B cell (primary cell): Measurements from ENCODE around the gene TMEM214. TPM values are rescaled to one million over a fixed set of nuclear protein-coding genes. Genes with fewer than 3 reads are reported as not detected.

Source experiments
- ATAC-seq: fragments of 200-7000 bp; cut with Tn5 transposase; one replicate; pipeline ENCODE4 v1.10.0; 2021; ENCODE audit warnings: low read depth, mild to moderate bottlenecking, moderate number of reproducible peaks, moderate library complexity
- CTCF ChIA-PET: fragments of 350-600 bp; sonication (Branson Sonifier 250); formaldehyde crosslinking; loops from one replicate; lab custom pipeline; 2021; ENCODE audit warnings: antibody characterized with exemption, inconsistent platforms; lab: Charles Lee
- POLR2A ChIA-PET: fragments of 350-600 bp; sonication (Branson Sonifier 250); formaldehyde crosslinking; loops from one replicate; lab custom pipeline; 2021; ENCODE audit warnings: antibody characterized with exemption; lab: Charles Lee
- DNase-seq: peaks from one replicate; pipeline ENCODE4 v3.0.0; 2013
- H2AFZ ChIP-seq: 2 replicates; pipeline ENCODE4 v1.6.1; 2012; ENCODE audit warnings: mild to moderate bottlenecking, low read depth, low read length; ENCODE audit not compliant: insufficient read depth, poor library complexity, severe bottlenecking
- H3K27ac ChIP-seq, 2 donors: 1 replicate in 1 of 2; 2 replicates in 1 of 2; pipeline ENCODE4 v1.5.1; 2012 to 2013; ENCODE audit warnings: low read length in 2 of 2, mild to moderate bottlenecking in 2 of 2, moderate library complexity in 1 of 2
- H3K27me3 ChIP-seq, 4 experiments: fragments of 200-600 bp in 1 of 4; sonication (generic) in 1 of 4; replicated peaks in 1 of 4; 1 replicate in 2 of 4; 2 replicates in 2 of 4; pipeline versions ENCODE4 v1.6.1 to v1.7.0; 2013 to 2016; ENCODE audit warnings: low read length in 3 of 4, mild to moderate bottlenecking in 2 of 4, mixed read lengths in 1 of 4, moderate library complexity in 1 of 4; ENCODE audit not compliant: insufficient read depth in 4 of 4, control insufficient read depth in 3 of 4; ENCODE audit errors: control extremely low read depth in 1 of 4
- H3K36me3 ChIP-seq, 2 experiments: replicated peaks in 1 of 2; 1 replicate in 1 of 2; 2 replicates in 1 of 2; pipeline versions ENCODE4 v1.6.1 to v1.7.1; 2013; ENCODE audit warnings: low read length in 1 of 2; ENCODE audit not compliant: insufficient read depth in 2 of 2, control insufficient read depth in 1 of 2; ENCODE audit errors: control extremely low read depth in 1 of 2, extremely low read depth in 1 of 2
- H3K4me1 ChIP-seq, 2 donors: fragments of 200-600 bp in 1 of 2; sonication (generic) in 1 of 2; 1 replicate in 1 of 2; 2 replicates in 1 of 2; pipeline versions ENCODE4 v1.5.1 to v1.6.1; 2013 to 2017; ENCODE audit warnings: low read length in 2 of 2; ENCODE audit not compliant: control insufficient read depth in 2 of 2, insufficient read depth in 2 of 2
- H3K4me2 ChIP-seq: replicated peaks from 2 replicates; pipeline ENCODE3; 2012; ENCODE audit warnings: mild to moderate bottlenecking, low read depth, low read length; ENCODE audit not compliant: poor library complexity, severe bottlenecking
- H3K4me3 ChIP-seq, 5 experiments: fragments of 200-600 bp in 1 of 5; sonication (generic) in 1 of 5; 1 replicate in 3 of 5; 2 replicates in 2 of 5; pipeline versions ENCODE4 v1.5.1 to v1.7.0; 2011 to 2016; ENCODE audit warnings: low read length in 4 of 5, mild to moderate bottlenecking in 4 of 5, low read depth in 2 of 5, control low read depth in 1 of 5, moderate library complexity in 1 of 5; ENCODE audit not compliant: insufficient read depth in 1 of 5; ENCODE audit errors: control extremely low read depth in 1 of 5, extremely low read depth in 1 of 5
- H3K79me2 ChIP-seq: fragments of 200-600 bp; sonication (generic); one replicate; pipeline ENCODE4 v1.6.0; 2016; ENCODE audit warnings: low read length; ENCODE audit not compliant: control insufficient read depth, insufficient read depth
- H3K9ac ChIP-seq: fragments of 200-600 bp; sonication (generic); 2 replicates; pipeline ENCODE4 v1.6.1; 2017; ENCODE audit warnings: mild to moderate bottlenecking, low read length, moderate library complexity
- H3K9me3 ChIP-seq, 3 donors: one replicate each; pipeline versions ENCODE4 v1.6.1 to v1.7.1; 2013; ENCODE audit warnings: low read length in 2 of 3; ENCODE audit not compliant: control insufficient read depth in 2 of 3, insufficient read depth in 1 of 3; ENCODE audit errors: control extremely low read depth in 1 of 3
- H4K20me1 ChIP-seq: 2 replicates; pipeline ENCODE4 v1.6.0; 2012; ENCODE audit warnings: mild to moderate bottlenecking, low read length; ENCODE audit not compliant: insufficient read depth, control insufficient read depth, poor library complexity, severe bottlenecking
- H3K27ac Mint-ChIP-seq: one replicate; pipeline ENCODE4 v1.8.0; 2021; ENCODE audit warnings: mixed read lengths
- H3K27me3 Mint-ChIP-seq: one replicate; pipeline ENCODE4 v1.8.0; 2021; ENCODE audit warnings: mixed read lengths
- H3K4me1 Mint-ChIP-seq: one replicate; pipeline ENCODE4 v1.8.0; 2021; ENCODE audit warnings: mixed read lengths
- H3K4me3 Mint-ChIP-seq: one replicate; pipeline ENCODE4 v1.8.0; 2021; ENCODE audit warnings: mixed read lengths
- H3K9me3 Mint-ChIP-seq: one replicate; pipeline ENCODE4 v1.8.0; 2022; ENCODE audit warnings: mixed read lengths; ENCODE audit not compliant: insufficient read depth
- EZH2 ChIP-seq: IDR thresholded peaks from 2 replicates; pipeline ENCODE4 v1.6.1; 2012; ENCODE audit warnings: borderline replicate concordance, low read depth, mild to moderate bottlenecking, moderate library complexity, low read length; ENCODE audit not compliant: insufficient read depth, poor library complexity, severe bottlenecking
- WGBS: methylation state at CpG from one replicate; pipeline ENCODE4 v1.1.5; 2013; ENCODE audit warnings: missing lambda C conversion rate; ENCODE audit not compliant: insufficient coverage; 5-methylcytosine and 5-hydroxymethylcytosine counted together
- intact Hi-C: fragments of 100-400 bp; cut with micrococcal nuclease; formaldehyde crosslinking; loops from one replicate; pipeline ENCODE4 v1.10.0; 2022
- polyA plus RNA-seq: library from polyadenylated mRNA; depleted of rRNA; stranded (reverse); fragments of >200 nt; gene quantifications from 2 replicates; pipeline ENCODE4 v1.2.3, GENCODE V29; 2012
- total RNA-seq, 2 donors: library from RNA; stranded (reverse); fragments of 120-200 nt in 1 of 2; gene quantifications; 1 replicate in 1 of 2; 2 replicates in 1 of 2; pipeline versions ENCODE4 v1.2.3 to v1.2.4, GENCODE V29; 2013 to 2022
- TF ChIP-seq, protein P1 (sequence below): fragments of 200-600 bp; IDR thresholded peaks from one replicate; pipeline ENCODE4 v1.8.0; 2022; ENCODE audit warnings: antibody characterized with exemption, mild to moderate bottlenecking

Gene TMEM214
- total and polyA plus RNA-seq, 2 donors (not counting 1 experiment from before 2014, with no cell fraction given): 80.1 to 91.1 TPM

GRCh38 chr2:27014771-27015433, 17.9 kb upstream of the TMEM214 start:
- ChIA-PET POLR2A (no interaction called here), CTCF (interaction anchor here (1.1 to 9.1 kb wide), 3 partner anchors 36 to 53 kb away, joined by 3 to 145 read pairs (median 8); partner anchors contain the start of gene AGBL5)
- Mint-ChIP-seq H3K4me3 (no peak overlapping the region), H3K27me3 (peaks cover 6% of the 10 kb centered on the region), H3K9me3 (no peaks in the 10 kb centered on the region), H3K27ac (no peak overlapping the region), H3K4me1 (no peaks in the 10 kb centered on the region)
- Histone ChIP-seq H3K4me3 (no peak overlapping the region), H4K20me1 (no peaks in the 10 kb centered on the region), H2AFZ (no peak overlapping the region), H3K4me1 (no peaks in the 10 kb centered on the region), H3K9ac (no peak overlapping the region), H3K27me3 (no peaks in the 10 kb centered on the region), H3K9me3 (no peaks in the 10 kb centered on the region), H3K36me3 (no peaks in the 10 kb centered on the region), H3K27ac (no peak overlapping the region), H3K79me2 (no peaks in the 10 kb centered on the region), H3K4me2 (no peak overlapping the region)
- 96% methylated on average over 8 of the region's 8 CpGs for WGBS
- ATAC-seq: no peak
- TF ChIP-seq, protein P1, sequence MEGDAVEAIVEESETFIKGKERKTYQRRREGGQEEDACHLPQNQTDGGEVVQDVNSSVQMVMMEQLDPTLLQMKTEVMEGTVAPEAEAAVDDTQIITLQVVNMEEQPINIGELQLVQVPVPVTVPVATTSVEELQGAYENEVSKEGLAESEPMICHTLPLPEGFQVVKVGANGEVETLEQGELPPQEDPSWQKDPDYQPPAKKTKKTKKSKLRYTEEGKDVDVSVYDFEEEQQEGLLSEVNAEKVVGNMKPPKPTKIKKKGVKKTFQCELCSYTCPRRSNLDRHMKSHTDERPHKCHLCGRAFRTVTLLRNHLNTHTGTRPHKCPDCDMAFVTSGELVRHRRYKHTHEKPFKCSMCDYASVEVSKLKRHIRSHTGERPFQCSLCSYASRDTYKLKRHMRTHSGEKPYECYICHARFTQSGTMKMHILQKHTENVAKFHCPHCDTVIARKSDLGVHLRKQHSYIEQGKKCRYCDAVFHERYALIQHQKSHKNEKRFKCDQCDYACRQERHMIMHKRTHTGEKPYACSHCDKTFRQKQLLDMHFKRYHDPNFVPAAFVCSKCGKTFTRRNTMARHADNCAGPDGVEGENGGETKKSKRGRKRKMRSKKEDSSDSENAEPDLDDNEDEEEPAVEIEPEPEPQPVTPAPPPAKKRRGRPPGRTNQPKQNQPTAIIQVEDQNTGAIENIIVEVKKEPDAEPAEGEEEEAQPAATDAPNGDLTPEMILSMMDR: no peak
- TF ChIP-seq EZH2: no peak
- intact Hi-C loops: no loop called here
- no peak for DNase-seq

DNA sequence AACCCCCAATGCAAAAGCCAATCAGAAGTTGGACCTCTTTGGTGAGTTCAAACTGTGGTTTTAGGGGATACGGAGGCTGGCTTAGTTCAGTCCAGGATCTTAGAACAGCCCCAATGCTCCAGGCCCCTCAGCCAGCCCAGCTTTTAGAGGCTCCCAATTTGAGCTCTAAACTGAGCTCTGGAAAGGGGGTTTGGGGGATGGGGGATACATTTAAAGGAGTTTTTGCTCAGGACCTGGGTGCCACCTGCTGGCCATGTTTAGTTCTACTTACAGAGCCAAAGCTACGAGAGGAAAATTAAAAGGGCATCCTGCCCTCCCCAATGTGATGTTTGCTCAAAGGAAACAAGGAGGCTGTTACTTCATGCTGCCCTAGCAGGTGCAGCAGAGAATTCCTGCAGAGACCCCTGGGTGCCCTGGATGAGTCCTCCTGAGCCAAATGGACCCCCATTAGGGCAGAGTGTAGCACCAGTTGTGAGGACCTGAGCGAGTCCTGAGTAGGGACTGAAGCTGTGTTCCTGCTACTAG, 15.9 kb upstream of the TMEM214 start:
- H3K4me2 ChIP-seq: no peak overlapping the region
- H3K27me3 ChIP-seq: no peaks in the 10 kb centered on the region
- no peak overlapping the region for H3K9ac ChIP-seq
- H3K4me1 Mint-ChIP-seq: no peaks in the 10 kb centered on the region
- no peaks in the 10 kb centered on the region for H4K20me1 ChIP-seq
- no peaks in the 10 kb centered on the region for H3K36me3 ChIP-seq
- no peaks in the 10 kb centered on the region for H3K4me1 ChIP-seq
- no peak overlapping the region for H2AFZ ChIP-seq
- 100% methylated on average over 2 of the region's 3 CpGs for WGBS
- ATAC-seq: peak; percentile 57
- no peak overlapping the region for H3K4me3 ChIP-seq
- no peaks in the 10 kb centered on the region for H3K79me2 ChIP-seq
- peak; percentile 63 for DNase-seq
- no peaks in the 10 kb centered on the region for H3K9me3 Mint-ChIP-seq
- ChIA-PET CTCF (interaction anchor here (0.6 to 9.1 kb wide), 17 partner anchors 10 to 286 kb away, joined by 3 to 145 read pairs (median 5); partner anchors contain the start of gene AGBL5), POLR2A (no interaction called here)
- no peaks in the 10 kb centered on the region for H3K9me3 ChIP-seq
- TF ChIP-seq, protein P1: peak; percentile 71
- TF ChIP-seq EZH2: no peak
- no peaks in the 10 kb centered on the region for H3K27me3 Mint-ChIP-seq
- H3K27ac ChIP-seq: no peak overlapping the region
- intact Hi-C loops: loop anchor here (1.0 kb wide), 1 partner anchor 56 kb away; no protein-coding TSS in a partner anchor
- H3K27ac Mint-ChIP-seq: no peak overlapping the region
- no peak overlapping the region for H3K4me3 Mint-ChIP-seq
